ENCODE data around the gene SPPL2B.

SPPL2B gene

DNA sequence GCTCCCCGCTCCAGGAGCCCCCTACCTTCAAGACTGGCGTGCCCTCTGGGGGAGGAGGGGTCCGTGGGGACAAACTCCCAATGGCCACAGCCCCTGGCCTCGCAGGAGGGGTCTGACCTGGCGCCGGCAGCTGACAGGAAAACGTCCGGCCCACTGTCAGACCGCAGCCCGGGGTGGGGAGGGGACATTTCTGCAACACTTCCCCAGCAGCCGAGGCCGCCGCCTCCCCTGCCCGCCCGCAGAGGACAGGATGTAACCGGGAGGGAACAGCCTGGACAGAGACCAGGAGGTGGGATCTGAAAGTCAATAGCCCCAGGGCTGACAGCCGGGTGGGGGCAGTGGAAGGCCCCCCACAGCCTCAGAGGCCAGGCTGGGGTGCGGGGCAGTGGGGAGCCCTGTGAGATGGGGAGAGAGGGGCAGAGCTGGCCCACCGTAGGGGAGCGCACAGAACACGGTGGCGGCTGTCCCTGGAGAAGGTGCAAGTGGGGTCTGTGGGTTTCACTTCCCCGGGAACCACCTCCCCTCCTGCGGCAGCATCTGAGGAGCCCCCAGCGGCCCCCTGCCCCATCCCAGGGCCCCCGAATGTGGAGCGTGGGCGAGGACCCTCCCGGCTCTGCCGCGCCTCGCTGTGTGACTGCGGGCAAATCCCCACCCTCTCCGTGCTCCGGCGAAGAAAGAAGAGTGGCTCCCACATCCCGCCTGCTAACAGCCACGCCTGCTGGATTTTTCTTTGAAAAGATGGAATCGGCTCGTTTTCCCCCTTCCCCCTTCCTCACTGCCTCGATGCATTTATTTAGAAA, 46.2 kb upstream of the SPPL2B start, which contains the start of gene PEAK3:
PEAK3 (minus strand) TSS at position 114 of the 800 bp plus-strand sequence. CDS start 1,244 bp downstream, outside the sequence.
- TF ChIP-seq EZH2phosphoT487 (IDR thresholded peaks at IDR 0.05; ENCODE audit: borderline replicate concordance), result no peak
- Histone ChIP-seq H4K20me1 (ENCODE audit: insufficient read depth, low read length, poor library complexity, severe bottlenecking) (no peaks in the 10 kb centered on the region), H3K9ac (ENCODE audit: low read depth, low read length, poor library complexity, severe bottlenecking) (peak within 1 kb of the TSS; percentile 73)

DNA sequence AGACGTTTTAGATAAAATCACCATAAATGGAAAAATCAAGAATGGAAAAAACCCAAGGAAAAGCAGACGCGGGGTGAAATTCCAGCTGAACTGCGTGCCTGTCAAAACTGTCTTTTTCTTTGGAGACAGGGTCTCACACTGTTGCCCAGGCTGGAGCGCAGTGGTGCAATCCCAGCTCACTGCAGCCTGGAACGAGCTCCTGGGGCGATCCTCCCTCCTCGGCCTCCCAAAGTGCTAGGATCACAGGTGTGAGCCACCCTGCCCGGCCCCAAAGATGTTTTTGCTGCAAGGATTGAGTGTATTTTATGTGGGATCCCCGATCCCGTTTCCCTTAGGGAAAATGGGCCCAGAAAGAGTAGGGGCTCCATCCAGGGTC, 45.6 kb upstream of the SPPL2B start:
- no peaks in the 10 kb centered on the region for H3K79me2 ChIP-seq (ENCODE audit: insufficient read depth, low read length)
- no peak overlapping the region for H3K4me3 ChIP-seq (ENCODE audit: low read length, poor library complexity, severe bottlenecking)
- H2AFZ ChIP-seq (ENCODE audit: low read length), result no peak overlapping the region
- no peaks in the 10 kb centered on the region for H3K27me3 ChIP-seq (ENCODE audit: insufficient read depth, low read length, poor library complexity, severe bottlenecking)
- peaks cover 16% of the 10 kb centered on the region for H3K4me1 ChIP-seq (ENCODE audit: insufficient read depth, low read length, poor library complexity, severe bottlenecking)
- TF ChIP-seq, protein P1, sequence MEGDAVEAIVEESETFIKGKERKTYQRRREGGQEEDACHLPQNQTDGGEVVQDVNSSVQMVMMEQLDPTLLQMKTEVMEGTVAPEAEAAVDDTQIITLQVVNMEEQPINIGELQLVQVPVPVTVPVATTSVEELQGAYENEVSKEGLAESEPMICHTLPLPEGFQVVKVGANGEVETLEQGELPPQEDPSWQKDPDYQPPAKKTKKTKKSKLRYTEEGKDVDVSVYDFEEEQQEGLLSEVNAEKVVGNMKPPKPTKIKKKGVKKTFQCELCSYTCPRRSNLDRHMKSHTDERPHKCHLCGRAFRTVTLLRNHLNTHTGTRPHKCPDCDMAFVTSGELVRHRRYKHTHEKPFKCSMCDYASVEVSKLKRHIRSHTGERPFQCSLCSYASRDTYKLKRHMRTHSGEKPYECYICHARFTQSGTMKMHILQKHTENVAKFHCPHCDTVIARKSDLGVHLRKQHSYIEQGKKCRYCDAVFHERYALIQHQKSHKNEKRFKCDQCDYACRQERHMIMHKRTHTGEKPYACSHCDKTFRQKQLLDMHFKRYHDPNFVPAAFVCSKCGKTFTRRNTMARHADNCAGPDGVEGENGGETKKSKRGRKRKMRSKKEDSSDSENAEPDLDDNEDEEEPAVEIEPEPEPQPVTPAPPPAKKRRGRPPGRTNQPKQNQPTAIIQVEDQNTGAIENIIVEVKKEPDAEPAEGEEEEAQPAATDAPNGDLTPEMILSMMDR (conservative IDR thresholded peaks at IDR 0.05; ENCODE audit: low read length), result no peak
- no peak for TF ChIP-seq EZH2phosphoT487 (IDR thresholded peaks at IDR 0.05; ENCODE audit: borderline replicate concordance)
- peak overlapping the region; percentile 85 for H3K4me2 ChIP-seq (ENCODE audit: low read depth, low read length, poor library complexity, severe bottlenecking)
- H3K9me3 ChIP-seq (ENCODE audit: insufficient read depth, low read depth, low read length), result no peaks in the 10 kb centered on the region
- no peaks in the 10 kb centered on the region for H3F3A ChIP-seq (ENCODE audit: low read depth)
- no peaks in the 10 kb centered on the region for H4K20me1 ChIP-seq (ENCODE audit: insufficient read depth, low read length, poor library complexity, severe bottlenecking)
- H3K9ac ChIP-seq (ENCODE audit: low read depth, low read length, poor library complexity, severe bottlenecking), result peak overlapping the region; percentile 73
- no peaks in the 10 kb centered on the region for H3K36me3 ChIP-seq (ENCODE audit: insufficient read depth, low read length)
- H3K9me2 ChIP-seq (replicated peaks; ENCODE audit: low read depth, low read length), result no peaks in the 10 kb centered on the region

More for the DNA sequence above, 46.2 kb upstream of the SPPL2B start, which contains the start of gene PEAK3:
- no peaks in the 10 kb centered on the region for H3K27me3 ChIP-seq (ENCODE audit: insufficient read depth, low read length, poor library complexity, severe bottlenecking)
- H3K36me3 ChIP-seq (ENCODE audit: insufficient read depth, low read length), result no peaks in the 10 kb centered on the region
- H3K9me3 ChIP-seq (ENCODE audit: insufficient read depth, low read depth, low read length), result no peaks in the 10 kb centered on the region
- peaks cover 12% of the 10 kb centered on the region for H3K4me1 ChIP-seq (ENCODE audit: insufficient read depth, low read length, poor library complexity, severe bottlenecking)
- H3K4me2 ChIP-seq (ENCODE audit: low read depth, low read length, poor library complexity, severe bottlenecking), result peak within 1 kb of the TSS; percentile 85
- H3K9me2 ChIP-seq (replicated peaks; ENCODE audit: low read depth, low read length), result no peaks in the 10 kb centered on the region
- no peaks in the 10 kb centered on the region for H3K79me2 ChIP-seq (ENCODE audit: insufficient read depth, low read length)
- H3K4me3 ChIP-seq (ENCODE audit: low read length, poor library complexity, severe bottlenecking), result peak within 1 kb of the TSS; percentile 74
- H3F3A ChIP-seq (ENCODE audit: low read depth), result no peaks in the 10 kb centered on the region
- H2AFZ ChIP-seq (ENCODE audit: low read length), result peak within 1 kb of the TSS; percentile 71

DNA sequence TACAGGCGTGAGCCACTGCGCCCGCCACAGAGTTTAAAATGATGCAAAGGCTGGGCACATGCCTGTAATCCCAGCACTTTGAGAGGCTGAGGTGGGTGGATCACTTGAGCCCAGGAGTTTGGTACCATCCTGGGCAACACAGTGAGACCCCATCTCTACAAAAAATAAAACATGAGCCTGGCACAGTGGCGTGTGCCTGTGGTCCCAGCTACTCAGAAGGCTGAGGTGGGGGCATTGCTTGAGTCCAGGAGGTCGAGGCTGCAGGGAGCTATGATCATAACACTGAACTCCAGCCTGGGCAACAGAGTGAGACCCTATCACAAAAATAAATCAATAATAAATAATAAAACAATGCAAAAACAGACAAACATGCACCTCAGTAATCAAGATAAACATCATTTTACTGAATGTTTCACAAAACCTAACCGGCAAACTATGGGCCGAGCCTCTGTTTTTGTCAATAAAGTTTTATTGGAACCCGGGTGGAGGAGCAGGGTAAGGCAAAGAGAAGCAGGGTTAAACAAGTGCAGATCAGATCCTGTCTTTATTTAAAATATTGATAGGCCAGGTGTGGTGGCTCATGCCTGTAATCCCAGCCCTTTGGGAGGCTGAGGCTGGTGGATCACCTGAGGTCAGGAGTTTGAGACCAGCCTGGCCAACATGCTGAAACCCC, 44.5 kb upstream of the SPPL2B start:
- Histone ChIP-seq H3K36me3 (ENCODE audit: insufficient read depth, low read length) (no peaks in the 10 kb centered on the region), H3K4me2 (ENCODE audit: low read depth, low read length, poor library complexity, severe bottlenecking) (no peak overlapping the region), H3K9me3 (ENCODE audit: insufficient read depth, low read depth, low read length) (no peaks in the 10 kb centered on the region), H3K79me2 (ENCODE audit: insufficient read depth, low read length) (no peaks in the 10 kb centered on the region), H4K20me1 (ENCODE audit: insufficient read depth, low read length, poor library complexity, severe bottlenecking) (no peaks in the 10 kb centered on the region), H3K9me2 (replicated peaks; ENCODE audit: low read depth, low read length) (no peaks in the 10 kb centered on the region), H3K9ac (ENCODE audit: low read depth, low read length, poor library complexity, severe bottlenecking) (no peak overlapping the region), H3K4me3 (ENCODE audit: low read length, poor library complexity, severe bottlenecking) (no peak overlapping the region), H3K27me3 (ENCODE audit: insufficient read depth, low read length, poor library complexity, severe bottlenecking) (no peaks in the 10 kb centered on the region), H3F3A (ENCODE audit: low read depth) (no peaks in the 10 kb centered on the region), H2AFZ (ENCODE audit: low read length) (no peak overlapping the region), H3K4me1 (ENCODE audit: insufficient read depth, low read length, poor library complexity, severe bottlenecking) (peaks cover 18% of the 10 kb centered on the region)
- TF ChIP-seq, protein P1 (conservative IDR thresholded peaks at IDR 0.05; ENCODE audit: low read length), result no peak
- no peak for TF ChIP-seq EZH2phosphoT487 (IDR thresholded peaks at IDR 0.05; ENCODE audit: borderline replicate concordance)
